HG03521 (cell line): ENCODE measurements around the gene LYSMD4.

Source experiments
- ATAC-seq: cut with Tn5 transposase; IDR thresholded peaks from one replicate; pipeline ENCODE4 v1.9.1; 2021; ENCODE audit warnings: mild to moderate bottlenecking, moderate library complexity; ENCODE audit not compliant: unreplicated experiment

LYSMD4 gene

DNA sequence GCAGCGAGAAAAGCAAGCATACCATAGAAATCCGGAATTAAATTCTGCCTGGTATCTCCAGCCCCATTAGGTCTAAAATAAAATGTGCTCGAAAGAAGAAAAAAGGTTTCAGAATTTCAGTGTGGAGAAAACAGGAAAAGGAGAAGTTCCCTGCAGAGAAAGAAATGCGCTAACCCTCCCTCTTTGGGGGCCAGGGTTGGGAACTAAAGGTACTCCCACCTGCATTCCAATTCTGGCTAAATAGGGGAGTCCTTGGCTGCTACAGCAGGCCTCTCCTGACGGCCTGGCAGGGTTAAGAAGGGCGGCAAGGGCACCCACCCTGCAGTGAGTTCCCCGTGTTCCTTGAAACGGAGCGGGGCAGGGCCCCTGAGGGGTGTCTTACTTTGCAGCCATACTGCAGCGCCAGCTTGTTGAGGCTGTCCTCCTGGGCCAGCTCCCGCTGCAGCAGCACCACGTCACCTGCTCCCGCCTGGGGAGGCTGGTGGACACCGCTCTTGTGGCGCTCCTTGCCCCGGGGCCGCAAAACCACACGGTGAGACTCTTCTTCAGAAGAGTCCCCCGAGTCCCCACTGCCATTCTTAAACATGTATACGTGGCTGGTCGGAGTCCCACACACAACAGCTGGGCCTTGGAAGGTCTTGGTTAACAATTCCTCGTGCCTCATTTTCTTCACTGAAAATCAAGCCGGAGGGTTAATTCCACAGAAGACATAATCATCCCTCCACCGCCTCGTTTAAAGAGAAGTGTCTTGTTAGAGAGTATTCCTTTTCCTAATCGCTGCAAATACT, 1.7 kb downstream of the LYSMD4 start:
- ATAC-seq: no peak

DNA sequence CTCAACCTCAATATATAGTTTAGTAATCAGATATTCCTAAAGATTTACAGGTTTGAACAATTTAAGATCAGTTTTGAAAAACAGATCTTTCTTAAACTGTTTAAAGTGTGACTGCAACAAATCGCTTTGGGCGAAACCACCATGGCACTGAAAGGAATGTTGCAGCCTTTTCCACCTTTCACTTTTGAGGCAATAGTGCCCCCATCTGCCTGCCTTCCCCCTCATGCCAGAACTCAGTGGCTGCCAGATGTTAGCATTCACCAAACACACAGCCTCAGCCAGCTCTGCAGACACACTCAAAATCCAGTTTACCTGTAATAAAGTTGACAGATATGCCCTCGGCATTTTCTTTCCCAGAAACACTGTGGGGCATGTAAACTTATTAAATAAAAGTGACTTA, 3.3 kb downstream of the LYSMD4 start:
- ATAC-seq: no peak

DNA sequence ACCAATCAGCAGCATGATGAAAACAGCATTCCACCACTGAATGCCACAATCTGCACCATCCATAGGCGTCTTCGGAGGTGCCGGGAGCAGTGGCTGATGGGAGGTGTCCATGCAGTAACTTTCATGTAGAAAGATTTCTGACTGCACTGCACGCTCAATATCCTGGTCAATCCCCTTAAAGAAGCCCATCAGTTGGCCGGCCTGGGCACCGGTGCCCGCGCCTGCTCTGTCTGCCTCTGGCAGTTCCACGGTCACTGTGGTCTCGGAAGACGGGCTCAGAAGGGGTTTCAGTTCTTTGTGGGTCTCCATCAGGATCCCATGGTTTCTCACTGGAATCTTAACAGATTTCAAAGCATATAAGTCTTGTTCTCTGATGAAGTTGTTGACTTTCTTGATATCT, 3.9 kb downstream of the LYSMD4 start:
- no peak for ATAC-seq

DNA sequence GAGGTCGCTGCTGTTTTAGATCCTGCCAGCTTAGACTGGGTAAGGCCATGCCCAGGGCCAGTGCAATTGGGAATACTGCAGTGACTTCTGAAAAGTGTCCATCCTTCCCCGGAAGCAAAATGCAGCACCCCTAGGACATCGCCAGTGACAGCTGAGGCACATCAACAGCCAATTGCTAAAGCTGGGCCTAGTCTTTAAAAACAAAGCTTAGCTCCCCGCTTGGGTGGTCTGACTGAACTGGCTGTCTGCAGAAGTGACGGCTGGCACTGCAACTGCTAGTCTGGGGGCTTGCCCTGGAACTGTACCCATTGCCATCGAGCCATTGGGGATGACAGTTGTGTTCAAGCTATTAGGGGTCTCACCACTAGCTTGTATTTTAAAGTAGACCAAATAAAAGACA, 4.3 kb downstream of the LYSMD4 start:
- no peak for ATAC-seq

DNA sequence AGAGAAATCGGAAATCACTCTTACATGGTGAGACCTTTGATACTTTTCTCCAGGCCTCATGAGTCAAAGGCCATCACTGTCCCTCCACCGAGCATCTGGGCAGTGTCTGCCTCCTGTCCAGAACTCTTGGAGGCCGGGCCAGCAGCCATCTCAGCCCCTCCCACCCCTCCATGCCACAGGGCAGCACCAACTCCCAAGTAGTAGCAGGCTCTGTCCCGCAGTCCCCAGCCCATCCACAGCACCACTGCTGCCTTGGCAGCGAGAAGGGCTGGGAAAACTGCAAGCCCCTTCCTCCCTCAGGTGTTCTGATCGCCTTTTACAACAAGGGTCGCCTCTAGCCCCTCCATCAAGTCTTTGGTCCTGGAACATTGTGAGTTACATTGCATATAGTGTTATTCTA, 5.5 kb downstream of the LYSMD4 start:
- ATAC-seq: no peak

DNA sequence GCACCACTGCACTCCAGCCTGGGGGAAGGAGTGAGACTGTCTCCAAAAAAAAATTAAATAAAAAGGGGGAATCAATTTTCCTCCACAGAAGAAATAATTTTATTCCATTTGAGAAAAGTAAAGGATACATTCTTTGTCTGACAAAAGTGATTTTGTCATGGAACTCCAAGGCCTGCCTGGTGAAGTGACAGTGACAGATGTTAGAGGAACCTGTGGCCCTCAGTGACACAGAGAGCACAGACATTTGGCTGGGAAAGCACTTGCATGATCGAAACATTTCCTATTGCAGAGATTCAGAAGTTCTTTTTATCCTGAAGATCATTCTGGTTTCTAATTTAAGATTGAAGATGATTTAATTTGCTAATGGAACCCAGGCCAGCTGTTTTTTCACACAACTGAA, 5.9 kb downstream of the LYSMD4 start:
- ATAC-seq: no peak

DNA sequence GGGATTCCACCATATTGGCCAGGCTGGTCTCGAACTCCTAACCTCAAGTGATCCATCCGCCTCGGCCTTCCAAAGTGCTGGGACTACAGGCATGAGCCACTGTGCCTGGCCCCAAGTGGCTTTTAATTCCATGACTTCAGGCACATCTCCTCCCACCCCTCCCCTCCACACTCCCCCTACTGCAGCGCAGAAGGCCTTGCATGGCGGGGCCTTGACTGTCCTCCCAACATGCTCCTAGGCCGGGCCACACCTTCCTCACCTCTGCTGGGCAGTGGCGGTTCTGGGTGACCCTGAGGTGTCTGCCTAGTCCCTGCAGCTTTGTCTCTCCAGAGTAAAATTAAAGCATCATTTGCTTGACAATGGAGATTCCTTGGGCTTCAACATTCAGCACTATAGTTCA, 6.9 kb downstream of the LYSMD4 start:
- ATAC-seq: no peak

DNA sequence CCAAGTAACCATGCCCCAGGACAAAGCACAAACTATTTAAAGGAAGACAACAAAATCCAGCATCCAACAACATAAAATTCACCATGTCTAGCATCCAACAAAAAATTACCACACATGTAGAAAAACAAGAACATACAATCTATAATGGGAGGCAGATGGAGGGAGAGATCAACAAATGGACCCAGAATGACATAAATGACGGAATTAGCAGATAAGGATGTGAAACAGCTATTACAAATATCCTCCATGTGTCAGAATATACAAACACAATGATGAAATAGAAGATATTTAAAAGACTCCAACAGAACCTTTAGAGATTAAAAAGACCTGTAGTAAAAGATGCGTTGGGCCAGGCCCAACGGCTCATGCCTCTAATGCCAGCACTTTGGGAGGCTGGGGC, 10.8 kb downstream of the LYSMD4 start:
- no peak for ATAC-seq

DNA sequence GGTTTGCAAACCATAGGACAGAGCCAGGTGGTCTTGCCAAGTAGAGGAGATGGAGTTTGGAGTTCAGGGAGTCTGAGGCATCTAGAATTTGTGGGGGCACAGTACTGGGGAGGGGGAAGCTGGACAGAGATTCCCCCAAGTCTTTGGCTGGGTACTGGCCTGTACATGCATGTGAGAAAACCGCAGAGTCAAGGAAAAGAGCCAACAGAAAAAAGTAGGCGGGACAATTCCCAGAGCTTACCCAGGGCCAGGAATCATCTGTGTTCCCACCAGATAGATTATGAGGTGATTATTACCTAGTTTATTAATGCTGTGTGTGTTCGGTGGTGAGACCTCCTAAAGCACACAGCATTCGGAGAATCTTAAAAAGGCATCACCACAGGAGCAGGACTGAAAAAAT, 11.3 kb downstream of the LYSMD4 start:
- ATAC-seq: no peak

DNA sequence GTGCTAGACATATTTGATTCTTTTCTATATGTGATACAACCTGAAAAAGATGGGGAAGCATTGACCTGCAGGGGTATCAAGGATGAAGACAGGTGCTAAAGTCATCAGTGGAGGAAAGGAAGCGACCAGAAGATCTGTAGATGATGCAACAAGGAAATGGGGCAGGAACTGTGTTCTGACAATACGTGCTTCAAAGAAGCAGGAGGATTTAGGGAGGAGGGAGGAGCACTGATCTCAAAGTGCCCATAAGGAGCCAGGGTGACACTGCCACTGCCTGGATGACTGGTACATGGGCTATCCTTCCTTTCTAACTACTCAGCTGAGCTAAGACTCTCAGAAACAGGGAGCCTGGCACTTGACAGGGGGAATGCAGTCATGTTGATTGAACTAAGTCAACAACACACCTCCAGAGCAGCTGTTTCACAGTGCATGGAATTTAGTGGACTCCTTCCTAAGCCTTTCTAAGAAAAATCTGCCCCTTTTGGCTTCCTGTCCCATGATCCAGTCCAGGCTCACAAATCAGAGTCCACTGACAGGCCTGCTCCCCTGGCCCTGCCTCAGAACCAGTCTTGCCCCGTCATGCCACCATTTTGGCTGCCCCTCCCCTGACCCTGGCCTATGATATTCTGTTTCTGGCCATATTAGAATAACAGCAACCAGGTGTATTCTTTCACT, 12.0 kb downstream of the LYSMD4 start:
- no peak for ATAC-seq

DNA sequence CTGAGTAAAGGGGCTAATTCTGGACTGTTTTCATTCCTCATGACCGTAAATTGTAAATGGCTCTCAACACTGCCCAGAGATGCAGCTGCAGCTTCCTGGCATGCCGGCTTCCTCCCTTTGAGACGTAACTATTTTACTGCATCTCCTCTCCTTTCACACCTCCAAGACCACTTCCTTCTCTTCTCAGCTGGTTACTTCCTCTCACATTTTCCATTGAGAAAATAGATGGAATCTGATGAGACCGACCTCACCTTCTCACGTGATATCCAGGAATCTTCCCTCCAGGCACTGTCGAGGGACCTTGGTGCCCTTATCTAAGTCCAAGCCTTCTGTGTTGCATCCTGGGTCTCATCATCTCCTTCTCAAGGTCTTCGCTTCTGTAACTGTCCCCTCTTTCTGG, 12.7 kb downstream of the LYSMD4 start:
- no peak for ATAC-seq

DNA sequence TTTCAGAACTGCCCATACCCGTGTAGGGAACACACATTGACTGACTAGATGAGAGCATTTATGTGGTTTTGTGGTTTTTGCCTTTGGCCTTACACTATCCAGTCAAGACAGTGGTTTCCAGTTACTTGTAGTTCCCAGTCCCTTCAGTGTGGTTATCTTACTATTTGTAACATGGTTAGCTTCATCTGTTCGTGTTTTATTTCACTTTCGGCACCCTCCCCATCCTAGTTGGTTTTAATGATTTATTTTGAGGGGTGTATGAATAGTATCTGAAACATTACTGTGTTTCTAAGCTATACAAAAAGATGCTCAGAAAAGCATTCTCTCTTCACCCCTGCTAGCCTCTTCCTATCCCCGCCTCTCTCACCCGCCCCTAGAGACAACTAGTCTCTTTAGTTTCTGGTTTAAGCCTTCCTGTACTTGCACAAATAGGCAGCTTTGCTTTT, 14.1 kb downstream of the LYSMD4 start:
- peak; percentile 74 for ATAC-seq

DNA sequence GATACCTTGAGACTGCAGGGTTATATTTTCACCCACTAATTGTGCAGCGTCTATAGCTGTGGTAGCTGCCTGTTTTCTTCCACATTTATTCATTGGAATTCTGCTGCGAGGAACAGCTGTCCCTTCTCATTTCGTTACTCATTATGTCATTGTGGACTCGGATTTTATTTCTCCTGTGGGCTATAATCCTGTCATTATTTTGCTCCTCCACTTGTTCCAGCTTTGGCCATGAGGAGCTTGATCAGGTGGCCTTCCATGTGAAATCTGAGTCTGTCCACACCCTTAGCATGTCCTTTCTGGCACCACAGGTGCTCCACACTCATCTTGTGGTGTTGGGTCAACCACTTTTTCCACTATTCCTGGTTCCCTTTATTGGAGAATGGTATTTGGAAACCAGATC, 14.8 kb downstream of the LYSMD4 start:
- no peak for ATAC-seq

DNA sequence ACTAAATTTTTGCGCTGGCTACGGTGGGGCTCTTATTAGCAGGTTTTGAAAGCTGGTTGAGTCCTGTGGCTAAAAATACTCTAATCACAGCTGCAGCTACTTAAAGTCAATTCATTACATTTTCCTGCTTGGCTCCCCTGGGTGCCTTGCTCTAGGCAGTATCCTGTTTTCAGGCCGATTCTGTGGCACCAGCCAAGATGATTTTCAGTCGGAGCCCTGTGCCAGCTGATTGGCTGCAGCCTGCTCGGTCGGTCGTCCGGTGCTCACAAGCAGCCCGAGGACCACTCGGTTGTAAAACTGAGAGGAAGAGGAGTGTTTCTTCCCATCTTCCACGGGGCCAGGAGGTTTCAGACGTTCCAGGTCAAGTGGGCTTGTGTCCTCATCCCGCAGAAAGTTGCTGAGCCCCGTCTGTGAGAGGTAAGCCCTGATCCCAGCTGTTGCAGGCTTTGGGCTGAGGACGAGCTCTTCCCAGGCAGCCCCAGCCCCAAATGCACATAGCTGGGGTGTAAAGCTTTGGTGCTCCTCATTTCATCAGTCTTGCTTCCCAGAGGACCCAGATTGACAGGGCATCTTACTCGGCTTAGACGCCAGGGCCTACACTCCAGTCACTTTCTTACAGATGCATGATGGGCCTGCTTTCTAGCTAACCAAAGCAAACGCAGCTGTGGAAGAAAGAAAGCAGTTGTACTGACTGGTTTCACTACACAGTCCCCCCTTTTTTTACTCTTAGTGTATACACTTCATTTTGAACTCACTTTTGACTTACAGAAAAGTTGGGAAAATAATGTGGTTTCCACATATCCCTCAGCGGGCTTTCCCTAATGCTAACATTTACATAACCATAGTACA, 15.9 kb downstream of the LYSMD4 start:
- no peak for ATAC-seq

DNA sequence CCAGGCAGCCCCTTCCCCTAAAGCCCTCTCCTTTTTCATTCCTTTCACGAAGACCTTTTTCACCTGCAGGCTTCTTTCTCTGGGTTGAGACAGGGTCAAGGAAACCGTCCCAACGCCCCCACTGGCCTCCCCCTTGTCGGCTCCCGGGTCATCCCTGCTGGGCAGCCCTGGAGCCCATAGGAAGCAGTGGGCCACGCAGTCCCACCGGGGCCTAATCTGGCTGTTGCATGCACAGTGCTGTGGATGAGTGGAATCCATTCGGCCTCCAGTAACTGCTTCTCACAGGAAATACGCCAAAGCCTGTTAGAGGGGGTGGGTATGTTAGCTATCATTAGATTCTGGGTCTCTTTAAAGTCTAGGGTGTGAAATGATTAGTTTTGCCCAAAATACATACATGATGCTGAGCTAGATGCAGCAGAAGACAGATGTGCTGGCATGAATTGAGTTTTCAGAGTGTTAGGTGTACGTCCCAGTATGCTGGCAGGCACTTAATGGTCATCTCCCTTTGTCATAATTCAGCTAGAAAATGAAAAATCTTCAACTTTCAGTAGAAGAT, 16.6 kb downstream of the LYSMD4 start:
- ATAC-seq: no peak

DNA sequence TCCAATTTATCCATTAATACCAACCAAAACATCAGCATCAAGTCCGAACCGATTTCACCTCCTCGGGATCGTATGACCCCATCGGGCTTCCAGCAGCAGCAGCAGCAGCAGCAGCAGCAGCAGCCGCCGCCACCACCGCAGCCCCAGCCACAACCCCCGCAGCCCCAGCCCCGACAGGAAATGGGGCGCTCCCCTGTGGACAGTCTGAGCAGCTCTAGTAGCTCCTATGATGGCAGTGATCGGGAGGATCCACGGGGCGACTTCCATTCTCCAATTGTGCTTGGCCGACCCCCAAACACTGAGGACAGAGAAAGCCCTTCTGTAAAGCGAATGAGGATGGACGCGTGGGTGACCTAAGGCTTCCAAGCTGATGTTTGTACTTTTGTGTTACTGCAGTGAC, 20.8 kb downstream of the LYSMD4 start:
- ATAC-seq: no peak

DNA sequence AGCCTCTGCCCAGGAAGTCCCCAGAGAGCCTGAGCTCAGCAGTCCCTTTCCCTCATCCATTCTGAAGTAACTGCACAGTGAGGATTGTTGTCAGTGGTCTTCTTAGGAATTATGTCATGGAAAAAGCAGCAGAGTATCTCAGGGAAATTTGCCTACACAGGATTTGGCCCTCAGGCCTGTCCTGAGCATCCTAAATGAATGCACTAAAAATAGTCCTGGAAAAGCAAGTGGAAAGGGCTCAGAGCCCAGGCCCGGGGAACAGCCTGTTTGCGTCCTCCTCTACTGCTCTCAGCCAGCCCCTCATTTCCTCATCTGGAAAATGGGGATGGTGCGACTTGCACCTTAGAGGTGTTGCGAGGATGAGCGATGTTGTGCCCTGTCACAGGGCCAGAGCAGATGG, 21.6 kb downstream of the LYSMD4 start:
- no peak for ATAC-seq

DNA sequence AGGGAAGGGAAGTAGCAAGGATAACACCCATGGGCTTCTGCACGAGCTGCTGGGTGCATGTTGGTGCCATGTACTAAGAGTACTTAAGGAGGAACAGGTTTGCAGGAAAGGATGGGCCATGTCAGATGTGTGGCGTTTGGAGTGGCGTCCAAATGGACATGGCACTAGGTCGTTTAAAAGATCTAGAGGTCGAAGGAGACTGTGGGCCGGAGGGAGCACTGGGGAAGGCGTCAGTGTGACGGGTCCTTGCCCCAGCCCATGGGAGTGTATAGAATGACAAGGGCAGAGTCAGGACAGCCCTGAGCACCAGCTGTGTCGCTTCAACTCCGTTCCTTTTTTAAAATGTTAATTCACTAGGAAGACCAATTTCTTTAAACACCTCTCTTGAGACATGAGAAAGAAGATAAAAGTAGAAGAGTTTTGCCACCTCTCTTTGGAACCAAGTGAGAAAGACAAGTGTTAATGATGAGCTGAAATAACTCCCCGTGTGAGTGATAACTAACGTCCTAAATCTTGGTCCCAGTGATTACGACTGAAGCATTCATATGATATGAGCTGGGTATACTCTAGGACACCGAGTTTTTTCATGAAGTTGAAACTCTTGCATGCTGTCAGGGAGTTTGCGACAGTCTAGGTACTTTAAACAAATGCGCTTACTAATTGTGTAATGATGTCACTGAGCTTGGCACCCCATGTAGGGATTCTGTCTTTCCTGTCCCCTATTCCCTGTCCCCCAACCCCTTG, 23.8 kb downstream of the LYSMD4 start:
- no peak for ATAC-seq

DNA sequence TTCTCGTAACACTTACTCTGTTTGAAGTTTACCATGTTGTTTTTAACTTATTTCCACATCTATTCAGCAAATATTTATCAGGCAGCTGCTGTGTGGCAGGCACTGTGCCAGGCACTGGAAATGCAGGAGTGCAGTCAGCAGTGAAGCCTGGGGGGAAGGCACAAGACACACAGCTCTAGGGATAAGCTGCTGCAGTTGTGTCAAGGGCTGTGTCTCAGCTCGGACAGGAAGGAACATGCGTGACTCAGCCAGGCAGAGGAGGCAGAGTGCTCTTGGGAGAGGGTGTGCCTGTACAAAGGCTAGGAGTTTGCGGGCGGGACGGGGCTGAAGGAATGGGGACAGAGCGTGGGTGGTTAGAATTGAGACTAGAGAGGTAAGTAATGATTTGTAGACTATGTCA, 24.7 kb downstream of the LYSMD4 start:
- no peak for ATAC-seq

DNA sequence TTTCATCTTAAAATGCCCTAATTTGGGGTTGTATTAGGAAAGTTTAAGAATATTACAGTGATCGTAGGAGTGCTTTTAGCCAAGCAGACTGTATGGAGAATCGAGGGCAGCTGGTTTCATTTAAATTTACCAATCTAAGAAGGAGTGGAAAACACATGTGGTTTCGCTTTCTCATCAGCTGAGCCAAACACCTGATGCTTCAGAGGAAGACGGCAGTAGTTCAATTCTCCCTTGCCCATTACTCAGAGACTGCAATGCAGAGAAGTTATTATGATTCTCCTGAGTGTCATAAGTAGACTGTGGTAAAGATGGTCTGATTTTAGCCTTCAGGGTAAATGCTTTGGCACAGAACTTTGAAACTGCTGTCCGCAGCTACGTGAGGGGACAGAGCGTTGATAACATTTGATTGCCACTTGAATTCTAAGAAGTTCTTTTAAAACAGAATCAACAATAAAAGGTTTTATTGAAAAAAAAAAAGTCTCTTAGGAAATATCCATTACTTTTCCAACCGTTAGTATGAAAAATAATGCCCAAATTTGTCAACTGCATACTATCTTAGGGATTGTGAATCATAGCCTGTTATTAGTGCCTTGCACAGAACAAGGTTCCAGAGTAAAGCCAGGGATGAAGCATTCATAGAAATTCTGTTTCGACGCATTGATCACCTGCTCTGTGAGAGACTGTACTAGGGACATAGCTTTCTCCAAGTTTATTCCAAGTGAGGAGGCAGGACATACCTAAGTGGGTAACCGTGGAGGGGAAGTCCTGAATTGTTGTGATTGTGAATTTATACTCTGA, 25.6 kb downstream of the LYSMD4 start:
- ATAC-seq: no peak
